Kidney (tissue), 14 donors: Measurements from ENCODE around the gene OSER1. TPM values are rescaled to one million over a fixed set of nuclear protein-coding genes. Genes with fewer than 3 reads are reported as not detected.

Experiments used
- DNase-seq, 5 donors: peaks; one replicate each; pipeline ENCODE4 v3.0.0-alpha.2; 2013 to 2020
- FAIRE-seq: peaks from 2 replicates; lab custom pipeline; 2012; peaks lifted over from hg19 to GRCh38; lab: Jason Lieb, UNC
- H3K27ac ChIP-seq, 2 donors: one replicate each; pipeline ENCODE4 v1.7.0; 2013; ENCODE audit warnings: low read depth in 2 of 2, low read length in 2 of 2, inconsistent platforms in 1 of 2
- H3K27me3 ChIP-seq: one replicate; pipeline ENCODE4 v1.7.1; 2013; ENCODE audit warnings: low read length, inconsistent platforms; ENCODE audit not compliant: control insufficient read depth, insufficient read depth
- H3K36me3 ChIP-seq, 3 donors: one replicate each; pipeline versions ENCODE4 v1.7.0 to v1.7.1; 2013; ENCODE audit warnings: low read length in 3 of 3, control low read depth in 1 of 3, inconsistent platforms in 1 of 3; ENCODE audit not compliant: insufficient read depth in 3 of 3, control insufficient read depth in 2 of 3
- H3K4me1 ChIP-seq, 3 donors: one replicate each; pipeline versions ENCODE4 v1.7.0 to v1.7.1; 2013; ENCODE audit warnings: low read length in 3 of 3, inconsistent platforms in 1 of 3, low read depth in 1 of 3; ENCODE audit not compliant: control insufficient read depth in 2 of 3, insufficient read depth in 2 of 3
- H3K4me3 ChIP-seq, 3 donors: one replicate each; pipeline versions ENCODE4 v1.7.0 to v1.8.1; 2013; ENCODE audit warnings: low read length in 3 of 3, control low read depth in 1 of 3, inconsistent platforms in 1 of 3
- H3K9ac ChIP-seq, 3 donors: one replicate each; pipeline versions ENCODE4 v1.7.0 to v1.7.1; 2013; ENCODE audit warnings: low read length in 3 of 3, control low read depth in 1 of 3, inconsistent platforms in 1 of 3
- H3K9me3 ChIP-seq, 3 donors: one replicate each; pipeline versions ENCODE4 v1.7.0 to v1.7.1; 2013; ENCODE audit warnings: low read length in 3 of 3, control low read depth in 1 of 3, inconsistent platforms in 1 of 3; ENCODE audit not compliant: control insufficient read depth in 2 of 3, insufficient read depth in 1 of 3
- intact Hi-C: fragments of 100-400 bp; cut with DNase I; formaldehyde crosslinking; loops from one replicate; pipeline ENCODE4 v1.11.1; 2022
- polyA plus RNA-seq: library from polyadenylated mRNA; stranded (reverse); fragments of 350-450 nt; fragmentation: Illumina TruSeq; extraction: RNeasy Lipid Tissue Mini Kit (QIAGEN cat#74804); gene quantifications from one replicate; pipeline ENCODE4 v1.2.3, GENCODE V29; 2014; ENCODE audit warnings: low read depth, low replicate concordance; ENCODE audit not compliant: insufficient read depth
- total RNA-seq: library from RNA; stranded (reverse); fragmentation: NEBNext Ultra II Directional; extraction: Animal tissue kit (Norgen Biotek cat#: 25700); gene quantifications from one replicate; pipeline ENCODE4 v1.2.1, GENCODE V29; 2021
- TF ChIP-seq, protein P1 (sequence below): IDR thresholded peaks from 3 replicates; pipeline ENCODE4 v1.5.1; 2012; ENCODE audit warnings: mild to moderate bottlenecking, moderate library complexity, borderline replicate concordance; ENCODE audit not compliant: insufficient read depth; ENCODE audit errors: extremely low read depth
- donor health status: control.
- donor health status: control.
- donor health status: control.
- donor health status: control.
- donor health status: control.
- donor health status: DM: yes; HTN: yes; CAD: no.
- donor health status: Normal renal cell carcinoma (clear cell type).

OSER1 gene
- total and polyA plus RNA-seq, 2 donors from 2014 or later = 29.3 to 33.5 TPM

DNA sequence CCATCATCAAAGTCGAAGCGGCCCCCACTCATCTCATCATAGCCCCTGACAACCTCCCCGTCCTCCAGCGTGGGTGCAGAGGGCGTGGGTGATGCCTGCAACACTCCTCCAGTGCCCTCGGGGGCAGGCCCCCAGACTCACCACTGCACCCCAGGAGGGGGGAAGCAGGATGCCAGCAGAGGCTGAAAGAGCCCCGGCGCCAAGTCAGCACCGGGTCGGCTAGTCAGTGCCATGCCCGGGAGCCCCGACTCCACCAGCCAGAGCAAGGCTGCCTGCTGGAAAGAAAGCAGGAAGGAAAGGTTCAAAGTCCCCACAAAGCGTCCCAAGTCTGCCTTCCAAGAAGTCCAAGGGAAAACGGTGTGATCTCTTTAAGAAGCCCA lies 23.9 kb downstream of the OSER1 start:
- Histone ChIP-seq H3K36me3 (no peaks in the 10 kb centered on the region), H3K27ac (no peak overlapping the region), H3K27me3 (no peaks in the 10 kb centered on the region), H3K4me1 (peaks cover 0 to 10% (median 0%) of the 10 kb centered on the region in 3 donors), H3K9me3 (no peaks in the 10 kb centered on the region), H3K4me3 (peak overlapping the region; percentile 40 to 63 (median 56)), H3K9ac (peak overlapping the region in 1 of 3 donors; percentile 38)
- intact Hi-C loops = no loop called here
- FAIRE-seq = no peak
- TF ChIP-seq, protein P1, sequence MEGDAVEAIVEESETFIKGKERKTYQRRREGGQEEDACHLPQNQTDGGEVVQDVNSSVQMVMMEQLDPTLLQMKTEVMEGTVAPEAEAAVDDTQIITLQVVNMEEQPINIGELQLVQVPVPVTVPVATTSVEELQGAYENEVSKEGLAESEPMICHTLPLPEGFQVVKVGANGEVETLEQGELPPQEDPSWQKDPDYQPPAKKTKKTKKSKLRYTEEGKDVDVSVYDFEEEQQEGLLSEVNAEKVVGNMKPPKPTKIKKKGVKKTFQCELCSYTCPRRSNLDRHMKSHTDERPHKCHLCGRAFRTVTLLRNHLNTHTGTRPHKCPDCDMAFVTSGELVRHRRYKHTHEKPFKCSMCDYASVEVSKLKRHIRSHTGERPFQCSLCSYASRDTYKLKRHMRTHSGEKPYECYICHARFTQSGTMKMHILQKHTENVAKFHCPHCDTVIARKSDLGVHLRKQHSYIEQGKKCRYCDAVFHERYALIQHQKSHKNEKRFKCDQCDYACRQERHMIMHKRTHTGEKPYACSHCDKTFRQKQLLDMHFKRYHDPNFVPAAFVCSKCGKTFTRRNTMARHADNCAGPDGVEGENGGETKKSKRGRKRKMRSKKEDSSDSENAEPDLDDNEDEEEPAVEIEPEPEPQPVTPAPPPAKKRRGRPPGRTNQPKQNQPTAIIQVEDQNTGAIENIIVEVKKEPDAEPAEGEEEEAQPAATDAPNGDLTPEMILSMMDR = no peak
- peak in 1 of 5 donors; percentile 46 for DNase-seq

DNA sequence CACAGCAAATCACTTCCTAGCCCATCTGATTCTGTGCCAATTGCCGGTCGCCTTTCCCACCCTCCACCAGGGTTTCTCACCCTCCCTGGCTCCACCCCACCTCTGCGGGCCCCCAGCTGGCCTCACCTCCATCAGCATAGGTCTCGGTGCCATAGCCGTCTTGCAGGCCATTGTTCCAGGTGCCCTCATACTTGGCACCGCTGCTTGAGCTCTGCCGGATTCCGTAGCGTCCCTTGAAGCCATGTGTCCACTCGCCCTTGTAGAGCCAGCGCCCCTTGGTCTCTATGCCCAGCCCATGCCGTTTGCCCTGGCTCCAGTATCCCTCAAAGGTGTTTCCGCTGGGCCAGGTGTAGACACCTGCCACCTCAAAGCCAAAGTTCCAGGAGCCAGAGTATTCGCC lies 24.4 kb downstream of the OSER1 start:
- intact Hi-C loops = no loop called here
- peaks cover 0 to 10% (median 0%) of the 10 kb centered on the region in 3 donors for H3K4me1 ChIP-seq
- H3K9me3 ChIP-seq = no peaks in the 10 kb centered on the region
- no peaks in the 10 kb centered on the region for H3K36me3 ChIP-seq
- peak overlapping the region in 1 of 3 donors; percentile 63 for H3K4me3 ChIP-seq
- no peaks in the 10 kb centered on the region for H3K27me3 ChIP-seq
- TF ChIP-seq, protein P1 = no peak
- no peak overlapping the region for H3K27ac ChIP-seq
- DNase-seq (no peak), FAIRE-seq (no peak)
- no peak overlapping the region for H3K9ac ChIP-seq

DNA sequence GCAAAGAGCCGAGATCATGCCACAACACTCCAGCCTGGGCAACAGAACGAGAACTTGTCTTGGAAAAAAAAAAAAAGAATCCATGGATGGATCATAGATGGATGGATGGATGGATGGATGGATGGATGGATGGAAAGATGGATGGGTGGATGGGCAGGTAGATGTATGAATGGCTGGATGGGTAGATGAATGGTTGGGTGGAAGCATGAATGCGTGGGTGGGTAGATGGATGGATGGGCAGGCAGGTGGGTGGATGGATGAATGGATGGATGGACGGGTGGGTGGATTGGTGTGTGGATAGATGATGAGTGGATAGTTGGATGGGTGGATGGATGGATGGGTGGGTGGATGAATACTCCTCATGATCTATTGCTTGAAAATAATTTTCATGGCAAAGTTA lies 25.0 kb downstream of the OSER1 start:
- FAIRE-seq (no peak), DNase-seq (no peak)
- intact Hi-C loops = no loop called here
- Histone ChIP-seq H3K36me3 (no peaks in the 10 kb centered on the region), H3K9me3 (no peaks in the 10 kb centered on the region), H3K27me3 (no peaks in the 10 kb centered on the region), H3K4me1 (peaks cover 0 to 10% (median 0%) of the 10 kb centered on the region in 3 donors), H3K4me3 (no peak overlapping the region), H3K9ac (no peak overlapping the region), H3K27ac (no peak overlapping the region)
- TF ChIP-seq, protein P1 = no peak

DNA sequence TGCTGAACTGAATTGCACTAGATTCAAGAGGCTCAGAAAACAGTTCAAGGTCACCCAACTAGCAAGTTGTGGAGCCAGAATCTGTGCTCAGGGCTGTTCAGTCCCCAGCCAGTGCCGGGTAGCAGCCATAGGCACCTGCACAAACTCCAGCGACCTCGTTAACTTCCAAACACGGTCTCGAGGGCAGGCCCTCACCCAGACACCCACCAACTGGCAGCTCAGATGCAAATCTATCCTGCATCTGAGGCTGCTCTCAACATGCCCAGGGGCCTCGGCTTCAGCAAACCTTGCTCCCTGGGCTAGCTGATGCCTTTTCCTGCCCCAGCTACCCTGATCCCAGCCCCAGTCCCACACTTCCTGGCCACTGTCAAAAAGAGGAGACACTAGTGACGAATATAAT lies 27.3 kb downstream of the OSER1 start:
- Histone ChIP-seq H3K4me1 (peaks cover 0 to 10% (median 0%) of the 10 kb centered on the region in 3 donors), H3K9ac (no peak overlapping the region), H3K27me3 (no peaks in the 10 kb centered on the region), H3K36me3 (no peaks in the 10 kb centered on the region), H3K9me3 (no peaks in the 10 kb centered on the region), H3K4me3 (no peak overlapping the region), H3K27ac (no peak overlapping the region)
- intact Hi-C loops = no loop called here
- FAIRE-seq = no peak
- DNase-seq = no peak
- TF ChIP-seq, protein P1 = no peak
